Fibroblast of lung (primary cell): ENCODE data around the gene NMRK2. TPM values are rescaled to one million over a fixed set of nuclear protein-coding genes. Genes with fewer than 3 reads are reported as not detected.

ENCODE experiments used
- DNase-seq, 2 donors: peaks; one replicate each; pipeline versions ENCODE4 v3.0.0 to v3.0.0-alpha.2; 2010; ENCODE audit warnings: low read depth in 2 of 2
- H2AFZ ChIP-seq: 2 replicates; pipeline ENCODE4 v1.5.1; 2012; ENCODE audit warnings: low read length, control low read depth, inconsistent platforms
- H3K27ac ChIP-seq: 2 replicates; pipeline ENCODE4 v1.5.1; 2011; ENCODE audit warnings: low read length, control low read depth; ENCODE audit not compliant: insufficient read depth
- H3K27me3 ChIP-seq: 2 replicates; pipeline ENCODE4 v1.5.1; 2011; ENCODE audit warnings: mild to moderate bottlenecking, low read length; ENCODE audit not compliant: control insufficient read depth, insufficient read depth
- H3K36me3 ChIP-seq: 2 replicates; pipeline ENCODE4 v1.5.1; 2011; ENCODE audit warnings: low read length; ENCODE audit not compliant: control insufficient read depth, insufficient read depth
- H3K4me1 ChIP-seq: 2 replicates; pipeline ENCODE4 v1.5.1; 2011; ENCODE audit warnings: low read length; ENCODE audit not compliant: control insufficient read depth, insufficient read depth; ENCODE audit errors: extremely low read depth
- H3K4me2 ChIP-seq: 2 replicates; pipeline ENCODE4 v1.5.1; 2011; ENCODE audit warnings: low read length, control low read depth; ENCODE audit not compliant: insufficient read depth; ENCODE audit errors: extremely low read depth
- H3K4me3 ChIP-seq, 4 experiments: fragments of 200-600 bp in 1 of 4; sonication (generic) in 1 of 4; replicated peaks in 1 of 4; 2 replicates each; pipeline ENCODE4 v1.5.1; 2011 to 2016; ENCODE audit warnings: low read length in 4 of 4, low read depth in 3 of 4, mild to moderate bottlenecking in 3 of 4, control low read depth in 2 of 4, inconsistent platforms in 1 of 4, mixed read lengths in 1 of 4; ENCODE audit not compliant: insufficient read depth in 1 of 4; ENCODE audit errors: control extremely low read depth in 1 of 4
- H3K79me2 ChIP-seq: 2 replicates; pipeline ENCODE4 v1.5.1; 2012; ENCODE audit warnings: mild to moderate bottlenecking, low read length, inconsistent platforms; ENCODE audit not compliant: control insufficient read depth, insufficient read depth
- H3K9ac ChIP-seq: 2 replicates; pipeline ENCODE4 v1.5.1; 2011; ENCODE audit warnings: mild to moderate bottlenecking, low read length, control low read depth; ENCODE audit not compliant: insufficient read depth
- H3K9me3 ChIP-seq: 2 replicates; pipeline ENCODE4 v1.5.1; 2012; ENCODE audit warnings: low read depth, low read length; ENCODE audit not compliant: control insufficient read depth, insufficient read depth
- H4K20me1 ChIP-seq: 2 replicates; pipeline ENCODE4 v1.5.1; 2011; ENCODE audit warnings: low read length; ENCODE audit not compliant: control insufficient read depth, insufficient read depth; ENCODE audit errors: extremely low read depth
- EZH2 ChIP-seq: IDR thresholded peaks from 2 replicates; pipeline ENCODE4 v1.5.1; 2012; ENCODE audit warnings: low read length, control low read depth, mild to moderate bottlenecking; ENCODE audit errors: missing control alignments
- polyA plus RNA-seq, 2 donors: library from polyadenylated mRNA; depleted of rRNA in 1 of 2; stranded (reverse) in 1 of 2; unstranded in 1 of 2; fragments of >200 nt; gene quantifications; 2 replicates each; pipeline ENCODE4 v1.2.1, GENCODE V29; 2011 to 2012; ENCODE audit warnings: missing spikeins in 1 of 2
- total RNA-seq: library from RNA; depleted of rRNA; stranded (reverse); fragments of >200 nt; gene quantifications from 2 replicates; pipeline ENCODE4 v1.2.1, GENCODE V29; 2014
- TF ChIP-seq, protein P1 (sequence below), 2 donors: IDR thresholded peaks in 1 of 2; conservative IDR thresholded peaks in 1 of 2; 1 replicate in 1 of 2; 2 replicates in 1 of 2; pipeline ENCODE4 v1.5.1; 2011 to 2012; ENCODE audit warnings: low read length in 2 of 2, control low read depth in 1 of 2, inconsistent platforms in 1 of 2, low read depth in 1 of 2, mild to moderate bottlenecking in 1 of 2

The NMRK2 gene
- total and polyA plus RNA-seq, 2 donors (not counting 1 experiment from before 2014, with no cell fraction given) = not detected

DNA sequence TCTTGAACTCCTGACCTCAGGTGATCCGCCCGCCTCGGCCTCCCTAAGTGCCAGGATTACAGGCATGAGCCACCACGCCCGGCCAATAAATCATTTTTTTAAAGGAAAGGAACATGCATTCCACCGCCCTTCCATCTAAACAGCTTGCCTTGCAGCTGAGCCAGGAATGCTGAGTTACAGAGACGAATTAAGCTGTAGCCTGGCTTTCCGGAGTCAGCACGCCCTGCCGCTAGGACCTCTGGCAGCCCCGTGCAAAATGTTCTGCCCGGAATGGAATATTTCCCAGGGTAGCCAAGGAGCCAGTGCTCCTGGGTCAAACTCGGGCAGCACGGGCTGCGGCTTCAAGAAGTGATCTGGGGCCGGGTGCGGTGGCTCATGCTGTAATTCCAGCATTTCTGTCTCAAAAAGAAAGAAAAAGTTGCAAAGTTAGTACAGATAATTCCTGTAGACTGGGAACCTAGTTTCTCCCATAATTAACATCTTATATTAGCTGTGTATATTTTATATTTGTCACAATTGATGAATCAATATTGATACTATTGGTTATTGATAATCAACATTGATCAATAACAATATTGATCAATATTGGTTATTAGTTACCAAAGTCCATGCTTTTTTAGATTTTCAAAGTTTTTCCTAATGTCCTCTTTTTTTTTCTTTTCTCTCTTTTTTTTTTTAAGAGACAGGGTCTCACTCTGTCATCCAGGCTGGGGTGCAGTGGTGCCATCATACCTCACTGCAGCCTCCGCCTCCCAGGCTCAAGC, 33.2 kb upstream of the NMRK2 start:
- Histone ChIP-seq H3K36me3 (no peaks in the 10 kb centered on the region), H3K9me3 (no peaks in the 10 kb centered on the region), H3K9ac (no peak overlapping the region), H4K20me1 (no peaks in the 10 kb centered on the region), H3K4me1 (no peaks in the 10 kb centered on the region), H3K27ac (no peak overlapping the region), H2AFZ (no peak overlapping the region), H3K4me2 (no peak overlapping the region), H3K27me3 (no peaks in the 10 kb centered on the region), H3K79me2 (no peaks in the 10 kb centered on the region), H3K4me3 (no peak overlapping the region)
- no peak for TF ChIP-seq EZH2
- TF ChIP-seq, protein P1, sequence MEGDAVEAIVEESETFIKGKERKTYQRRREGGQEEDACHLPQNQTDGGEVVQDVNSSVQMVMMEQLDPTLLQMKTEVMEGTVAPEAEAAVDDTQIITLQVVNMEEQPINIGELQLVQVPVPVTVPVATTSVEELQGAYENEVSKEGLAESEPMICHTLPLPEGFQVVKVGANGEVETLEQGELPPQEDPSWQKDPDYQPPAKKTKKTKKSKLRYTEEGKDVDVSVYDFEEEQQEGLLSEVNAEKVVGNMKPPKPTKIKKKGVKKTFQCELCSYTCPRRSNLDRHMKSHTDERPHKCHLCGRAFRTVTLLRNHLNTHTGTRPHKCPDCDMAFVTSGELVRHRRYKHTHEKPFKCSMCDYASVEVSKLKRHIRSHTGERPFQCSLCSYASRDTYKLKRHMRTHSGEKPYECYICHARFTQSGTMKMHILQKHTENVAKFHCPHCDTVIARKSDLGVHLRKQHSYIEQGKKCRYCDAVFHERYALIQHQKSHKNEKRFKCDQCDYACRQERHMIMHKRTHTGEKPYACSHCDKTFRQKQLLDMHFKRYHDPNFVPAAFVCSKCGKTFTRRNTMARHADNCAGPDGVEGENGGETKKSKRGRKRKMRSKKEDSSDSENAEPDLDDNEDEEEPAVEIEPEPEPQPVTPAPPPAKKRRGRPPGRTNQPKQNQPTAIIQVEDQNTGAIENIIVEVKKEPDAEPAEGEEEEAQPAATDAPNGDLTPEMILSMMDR (conservative IDR thresholded peaks at IDR 0.05 in 1 of 2, IDR thresholded peaks at IDR 0.05 in 1 of 2; ENCODE audit: low read depth in 1 of 2, low read length in 2 of 2) = no peak
- DNase-seq = no peak

DNA sequence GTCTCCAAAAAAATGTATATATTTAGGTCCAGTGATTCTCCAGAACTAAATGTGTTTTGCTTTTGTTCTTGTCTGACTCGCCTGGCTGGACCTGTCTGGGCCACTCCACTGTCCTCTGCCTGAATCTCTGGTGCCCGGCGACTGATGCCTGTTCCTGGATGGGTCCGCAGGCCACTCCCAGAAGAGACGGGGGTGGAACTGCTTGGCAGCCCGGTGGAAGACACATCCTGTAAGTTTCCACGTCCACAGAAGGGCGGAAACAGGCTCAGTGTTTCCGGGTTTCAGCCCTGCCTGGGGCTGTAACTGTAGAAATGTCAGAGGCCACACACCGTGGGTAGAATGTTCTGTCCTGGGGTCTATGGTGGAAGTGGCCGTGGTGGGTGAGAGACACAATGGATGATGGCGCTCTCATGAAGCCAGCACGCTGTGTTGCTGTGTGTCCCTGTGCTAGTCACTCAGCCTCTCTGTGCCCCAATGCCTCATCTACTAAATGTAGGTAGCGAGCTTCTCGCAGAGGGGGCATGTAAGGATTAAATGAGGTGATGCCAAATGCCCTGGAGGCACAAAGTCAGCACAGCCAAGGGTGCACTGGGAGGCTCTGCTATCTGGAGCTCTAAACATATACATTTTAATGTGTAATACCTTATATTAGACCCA, 30.4 kb upstream of the NMRK2 start:
- Histone ChIP-seq H3K27ac (no peak overlapping the region), H3K36me3 (no peaks in the 10 kb centered on the region), H4K20me1 (no peaks in the 10 kb centered on the region), H3K27me3 (no peaks in the 10 kb centered on the region), H3K4me1 (no peaks in the 10 kb centered on the region), H3K9me3 (no peaks in the 10 kb centered on the region), H3K9ac (no peak overlapping the region), H2AFZ (no peak overlapping the region), H3K4me2 (no peak overlapping the region), H3K4me3 (no peak overlapping the region), H3K79me2 (no peaks in the 10 kb centered on the region)
- no peak for TF ChIP-seq EZH2
- TF ChIP-seq, protein P1 (conservative IDR thresholded peaks at IDR 0.05 in 1 of 2, IDR thresholded peaks at IDR 0.05 in 1 of 2; ENCODE audit: low read depth in 1 of 2, low read length in 2 of 2) = no peak
- no peak for DNase-seq

DNA sequence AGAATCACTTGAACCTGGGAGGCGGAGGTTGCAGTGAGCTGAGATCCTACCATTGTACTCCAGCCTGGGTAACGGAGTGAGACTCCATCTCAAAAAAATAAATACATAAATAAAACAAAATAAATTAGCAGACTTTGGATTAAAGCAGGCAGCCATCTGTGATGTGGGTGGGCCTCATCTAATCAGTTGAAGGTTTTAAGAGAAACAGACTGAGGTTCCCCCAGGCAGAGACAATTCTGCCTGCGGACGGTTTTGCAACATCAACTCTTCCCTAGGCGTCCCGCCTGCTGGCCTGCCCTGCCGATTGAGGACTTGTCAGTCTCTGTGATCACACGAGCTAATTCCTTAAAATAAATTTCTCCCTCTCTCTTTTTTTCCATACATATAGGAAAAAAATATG, 28.6 kb upstream of the NMRK2 start:
- TF ChIP-seq EZH2 = no peak
- TF ChIP-seq, protein P1 (conservative IDR thresholded peaks at IDR 0.05 in 1 of 2, IDR thresholded peaks at IDR 0.05 in 1 of 2; ENCODE audit: low read depth in 1 of 2, low read length in 2 of 2) = no peak
- Histone ChIP-seq H3K9me3 (no peaks in the 10 kb centered on the region), H3K36me3 (no peaks in the 10 kb centered on the region), H3K27me3 (no peaks in the 10 kb centered on the region), H3K9ac (no peak overlapping the region), H3K79me2 (no peaks in the 10 kb centered on the region), H3K27ac (no peak overlapping the region), H3K4me1 (no peaks in the 10 kb centered on the region), H4K20me1 (no peaks in the 10 kb centered on the region), H2AFZ (no peak overlapping the region), H3K4me2 (no peak overlapping the region), H3K4me3 (no peak overlapping the region)
- DNase-seq = no peak
